HL-60 (cell line): ENCODE data around the gene OR2G6.
"Not testable (repeated sequence)": the region's sequence is repeated elsewhere in the genome, so short reads cannot be mapped to it uniquely, and the experiment has no call there.

Experiments
- DNase-seq, 2 experiments: peaks; one replicate each; pipeline ENCODE4 v3.0.0-alpha.2; 2010 to 2020; ENCODE audit warnings: low read depth in 1 of 2, low spot score in 1 of 2
- H3K27ac ChIP-seq: fragments of 250-450 bp; sonication (Bioruptor Pico); replicated peaks from 2 replicates; pipeline ENCODE4 v1.5.1; 2020; ENCODE audit warnings: mild to moderate bottlenecking, moderate library complexity
- H3K27me3 ChIP-seq: fragments of 250-450 bp; sonication (Bioruptor Pico); 2 replicates; pipeline ENCODE4 v1.5.1; 2021; ENCODE audit warnings: mild to moderate bottlenecking, moderate library complexity; ENCODE audit not compliant: insufficient read depth, poor library complexity, severe bottlenecking
- H3K4me3 ChIP-seq: replicated peaks from 2 replicates; pipeline ENCODE4 v1.5.1; 2011; ENCODE audit warnings: mild to moderate bottlenecking, control low read depth, low read length; ENCODE audit not compliant: insufficient read depth
- GABPA ChIP-seq: IDR thresholded peaks from 2 replicates; pipeline ENCODE4 v1.6.1; 2012; ENCODE audit warnings: low read depth
- POLR2AphosphoS5 ChIP-seq: IDR thresholded peaks from 2 replicates; pipeline ENCODE4 v1.6.1; 2012; ENCODE audit warnings: low read depth
- SPI1 ChIP-seq: IDR thresholded peaks from 2 replicates; pipeline ENCODE4 v1.6.1; 2012; ENCODE audit warnings: low read depth, mild to moderate bottlenecking, borderline replicate concordance
- long read RNA-seq: library from polyadenylated mRNA; unstranded; transcript quantifications from one replicate; pipeline ENCODE4 v2.0.0, GENCODE V29; 2020
- TF ChIP-seq, protein P1 (sequence below): IDR thresholded peaks from one replicate; pipeline ENCODE4 v1.5.1; 2011; ENCODE audit warnings: low read length, control low read depth, inconsistent platforms; ENCODE audit not compliant: insufficient read depth
- TF ChIP-seq, protein P2 (sequence below): IDR thresholded peaks from 2 replicates; pipeline ENCODE4 v1.6.1; 2012; ENCODE audit warnings: low read depth; ENCODE audit not compliant: insufficient replicate concordance

The OR2G6 gene
- long read RNA-seq: 0 reads

DNA sequence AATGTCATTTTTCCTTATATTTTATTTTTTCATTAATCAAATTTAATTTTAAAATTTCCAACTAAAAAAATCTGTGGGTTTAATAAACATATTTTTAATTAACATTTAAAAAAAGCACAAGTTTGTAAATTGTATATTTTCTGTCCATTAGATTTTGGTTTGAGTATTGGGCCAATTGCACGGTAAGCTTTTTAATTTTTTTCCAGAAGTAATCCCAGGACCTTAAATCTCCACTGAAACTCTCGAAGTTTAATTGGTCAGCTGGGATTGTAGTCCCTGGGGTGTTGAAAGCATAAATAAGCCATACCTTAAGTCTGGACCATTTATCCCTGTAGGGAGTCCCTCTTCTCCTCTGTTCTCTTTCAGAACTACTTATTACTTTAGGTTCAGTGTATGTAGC lies at the start of gene OR2G6:
Gene OR2G6, plus strand, starts transcription at position 301 of the 400 bp plus-strand sequence. CDS start 13,574 bp downstream, outside the sequence.
- H3K27ac ChIP-seq, H3K27me3 ChIP-seq, DNase-seq, H3K4me3 ChIP-seq: not testable (repeated sequence)

DNA sequence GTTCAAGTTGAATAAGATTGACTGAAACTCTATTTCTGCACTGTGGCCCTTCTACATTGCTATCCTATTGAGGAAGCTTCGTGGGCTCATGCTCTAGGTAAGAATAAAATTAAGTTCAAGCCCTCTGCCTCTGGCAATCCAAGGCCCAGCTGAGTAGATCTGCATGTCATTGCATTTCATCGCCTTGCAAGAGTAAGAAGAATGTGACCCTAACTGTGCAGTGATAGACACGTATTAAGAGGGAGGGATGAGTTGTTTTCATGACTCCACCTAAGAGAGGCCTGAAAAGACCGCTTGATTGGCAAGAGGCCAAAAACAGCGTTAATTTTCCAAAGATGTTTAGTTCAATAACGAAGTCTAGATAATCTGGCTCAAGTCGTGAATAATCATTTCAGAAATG lies 48.8 kb upstream of the OR2G6 start:
- not testable (repeated sequence) for H3K27me3 ChIP-seq, DNase-seq, H3K4me3 ChIP-seq, H3K27ac ChIP-seq

DNA sequence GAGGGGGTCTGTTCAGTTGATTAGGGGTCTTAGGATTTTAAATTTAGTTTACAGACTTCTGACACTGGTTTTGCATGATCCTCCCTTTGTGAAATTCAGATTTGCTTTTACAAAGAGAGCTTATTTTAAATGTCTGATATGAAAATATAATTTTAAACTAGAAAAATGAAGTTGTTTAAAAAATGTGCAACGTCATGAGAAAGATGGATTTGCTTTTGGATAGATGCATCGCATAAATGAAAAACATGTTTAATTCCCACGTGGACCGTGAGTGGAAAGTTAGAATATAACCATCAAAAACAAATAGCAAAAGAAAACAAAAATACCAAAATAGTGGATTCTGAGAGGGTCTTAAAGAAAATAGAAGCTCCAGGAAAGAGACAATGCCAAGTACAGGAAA lies 36.7 kb upstream of the OR2G6 start:
- no peak for DNase-seq
- H3K27me3 ChIP-seq: no peaks in the 10 kb centered on the region
- TF ChIP-seq POLR2AphosphoS5 (no peak), SPI1 (no peak), GABPA (no peak)
- TF ChIP-seq, protein P1, sequence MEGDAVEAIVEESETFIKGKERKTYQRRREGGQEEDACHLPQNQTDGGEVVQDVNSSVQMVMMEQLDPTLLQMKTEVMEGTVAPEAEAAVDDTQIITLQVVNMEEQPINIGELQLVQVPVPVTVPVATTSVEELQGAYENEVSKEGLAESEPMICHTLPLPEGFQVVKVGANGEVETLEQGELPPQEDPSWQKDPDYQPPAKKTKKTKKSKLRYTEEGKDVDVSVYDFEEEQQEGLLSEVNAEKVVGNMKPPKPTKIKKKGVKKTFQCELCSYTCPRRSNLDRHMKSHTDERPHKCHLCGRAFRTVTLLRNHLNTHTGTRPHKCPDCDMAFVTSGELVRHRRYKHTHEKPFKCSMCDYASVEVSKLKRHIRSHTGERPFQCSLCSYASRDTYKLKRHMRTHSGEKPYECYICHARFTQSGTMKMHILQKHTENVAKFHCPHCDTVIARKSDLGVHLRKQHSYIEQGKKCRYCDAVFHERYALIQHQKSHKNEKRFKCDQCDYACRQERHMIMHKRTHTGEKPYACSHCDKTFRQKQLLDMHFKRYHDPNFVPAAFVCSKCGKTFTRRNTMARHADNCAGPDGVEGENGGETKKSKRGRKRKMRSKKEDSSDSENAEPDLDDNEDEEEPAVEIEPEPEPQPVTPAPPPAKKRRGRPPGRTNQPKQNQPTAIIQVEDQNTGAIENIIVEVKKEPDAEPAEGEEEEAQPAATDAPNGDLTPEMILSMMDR: no peak
- TF ChIP-seq, protein P2, sequence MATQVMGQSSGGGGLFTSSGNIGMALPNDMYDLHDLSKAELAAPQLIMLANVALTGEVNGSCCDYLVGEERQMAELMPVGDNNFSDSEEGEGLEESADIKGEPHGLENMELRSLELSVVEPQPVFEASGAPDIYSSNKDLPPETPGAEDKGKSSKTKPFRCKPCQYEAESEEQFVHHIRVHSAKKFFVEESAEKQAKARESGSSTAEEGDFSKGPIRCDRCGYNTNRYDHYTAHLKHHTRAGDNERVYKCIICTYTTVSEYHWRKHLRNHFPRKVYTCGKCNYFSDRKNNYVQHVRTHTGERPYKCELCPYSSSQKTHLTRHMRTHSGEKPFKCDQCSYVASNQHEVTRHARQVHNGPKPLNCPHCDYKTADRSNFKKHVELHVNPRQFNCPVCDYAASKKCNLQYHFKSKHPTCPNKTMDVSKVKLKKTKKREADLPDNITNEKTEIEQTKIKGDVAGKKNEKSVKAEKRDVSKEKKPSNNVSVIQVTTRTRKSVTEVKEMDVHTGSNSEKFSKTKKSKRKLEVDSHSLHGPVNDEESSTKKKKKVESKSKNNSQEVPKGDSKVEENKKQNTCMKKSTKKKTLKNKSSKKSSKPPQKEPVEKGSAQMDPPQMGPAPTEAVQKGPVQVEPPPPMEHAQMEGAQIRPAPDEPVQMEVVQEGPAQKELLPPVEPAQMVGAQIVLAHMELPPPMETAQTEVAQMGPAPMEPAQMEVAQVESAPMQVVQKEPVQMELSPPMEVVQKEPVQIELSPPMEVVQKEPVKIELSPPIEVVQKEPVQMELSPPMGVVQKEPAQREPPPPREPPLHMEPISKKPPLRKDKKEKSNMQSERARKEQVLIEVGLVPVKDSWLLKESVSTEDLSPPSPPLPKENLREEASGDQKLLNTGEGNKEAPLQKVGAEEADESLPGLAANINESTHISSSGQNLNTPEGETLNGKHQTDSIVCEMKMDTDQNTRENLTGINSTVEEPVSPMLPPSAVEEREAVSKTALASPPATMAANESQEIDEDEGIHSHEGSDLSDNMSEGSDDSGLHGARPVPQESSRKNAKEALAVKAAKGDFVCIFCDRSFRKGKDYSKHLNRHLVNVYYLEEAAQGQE: no peak
- H3K27ac ChIP-seq: no peak overlapping the region
- H3K4me3 ChIP-seq: no peak overlapping the region

DNA sequence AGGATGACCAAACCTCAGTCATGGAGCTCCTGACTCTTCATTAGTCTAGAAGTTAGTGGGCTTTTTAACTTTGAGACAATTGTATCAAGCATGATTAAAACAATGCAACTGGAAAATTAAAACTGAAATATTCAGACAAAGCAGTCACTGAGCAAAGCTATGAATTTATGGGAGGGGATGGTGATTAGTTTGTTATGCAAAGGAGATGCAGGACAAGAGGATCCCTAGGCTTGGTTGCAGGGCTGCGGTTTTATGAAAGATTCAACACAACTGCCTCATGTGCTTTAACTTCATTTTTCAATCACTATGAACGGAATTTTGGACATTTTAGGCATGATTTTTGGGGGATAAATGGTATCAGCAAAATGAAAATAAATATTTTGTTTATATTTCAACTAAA lies 35.8 kb upstream of the OR2G6 start:
- not testable (repeated sequence) for H3K27me3 ChIP-seq, H3K27ac ChIP-seq, H3K4me3 ChIP-seq, DNase-seq

DNA sequence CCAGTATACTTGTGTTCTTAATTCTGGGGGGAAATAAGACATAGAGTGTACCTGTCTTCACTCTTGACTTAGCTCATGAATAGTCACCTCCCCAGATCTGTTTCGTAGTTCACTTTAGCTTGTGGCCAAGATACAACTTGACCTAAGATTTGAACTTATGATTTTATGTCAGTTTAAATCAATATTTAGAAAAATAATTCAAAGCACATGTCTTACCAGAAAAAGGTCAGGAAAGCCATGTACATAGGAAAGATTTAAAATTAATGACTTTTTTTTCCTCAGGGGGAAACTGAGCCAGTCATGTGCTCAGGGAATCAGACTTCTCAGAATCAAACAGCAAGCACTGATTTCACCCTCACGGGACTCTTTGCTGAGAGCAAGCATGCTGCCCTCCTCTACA lies 34.8 kb upstream of the OR2G6 start, which contains the start of gene OR2T3:
Gene OR2T3, plus strand, starts transcription at position 301 of the 400 bp plus-strand sequence. Its CDS starts 0 bp downstream, at position 301.
- not testable (repeated sequence) for H3K27me3 ChIP-seq, H3K27ac ChIP-seq, DNase-seq, H3K4me3 ChIP-seq

DNA sequence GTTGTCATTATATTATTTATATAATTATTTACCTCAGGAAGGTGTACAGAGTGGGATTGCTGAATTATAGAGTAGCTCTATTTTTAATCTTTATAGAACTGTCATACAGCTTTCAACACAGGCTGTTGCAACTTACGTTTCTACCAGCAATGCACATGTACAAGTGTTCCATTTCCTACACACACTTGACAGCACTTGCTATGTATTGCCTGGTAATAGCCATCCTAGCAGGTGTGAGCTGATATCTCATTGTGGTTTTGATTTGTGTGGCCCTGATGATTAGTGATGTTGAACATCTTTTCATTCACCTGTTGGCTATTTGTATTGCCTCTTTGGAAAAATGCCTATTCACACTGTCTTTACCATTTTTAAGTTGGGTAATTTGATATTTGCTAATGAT lies 32.2 kb upstream of the OR2G6 start:
- not testable (repeated sequence) for H3K4me3 ChIP-seq, H3K27me3 ChIP-seq, H3K27ac ChIP-seq, DNase-seq

DNA sequence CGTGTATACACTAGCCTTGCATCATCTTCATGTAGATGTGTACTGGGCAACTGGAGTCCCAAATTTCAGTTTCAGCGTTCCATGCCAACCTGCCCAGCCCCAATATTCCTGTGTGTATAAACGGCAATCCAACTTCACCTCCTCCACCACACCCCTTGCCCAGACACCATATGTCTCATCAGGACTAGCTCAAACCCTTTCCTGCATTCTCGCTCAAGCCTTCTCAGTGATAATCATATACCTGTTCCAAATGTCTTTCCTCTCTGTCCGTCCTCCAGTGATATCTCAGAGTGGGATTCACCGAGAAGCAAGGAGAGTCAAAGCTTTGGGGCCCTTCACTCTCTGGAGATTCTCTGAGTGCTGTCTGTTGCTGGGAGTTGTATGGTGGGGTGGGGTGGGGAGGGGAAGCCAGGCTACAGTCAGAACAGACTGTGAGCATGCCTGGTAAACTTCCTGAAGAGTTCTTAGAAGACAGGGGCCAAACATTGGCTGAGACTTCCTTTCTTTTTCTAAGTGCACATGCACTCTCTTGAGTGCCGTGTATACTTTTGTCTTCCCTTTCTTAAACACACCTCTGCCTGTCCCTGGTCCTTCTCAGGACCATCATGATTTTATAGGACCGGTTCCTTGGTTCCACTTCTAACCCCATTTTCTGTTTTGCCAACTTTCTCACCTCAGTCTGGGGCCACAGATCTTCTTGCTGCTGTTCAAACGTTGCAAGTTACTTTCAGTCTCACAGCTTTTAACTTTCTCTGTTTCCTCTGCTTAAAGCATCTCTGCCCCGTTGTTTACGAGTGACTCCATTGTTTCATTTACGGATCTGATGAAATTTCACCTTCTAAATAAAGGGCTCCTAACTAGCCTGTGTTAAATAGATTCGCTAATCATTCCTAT lies 25.9 kb upstream of the OR2G6 start:
- not testable (repeated sequence) for H3K4me3 ChIP-seq, H3K27ac ChIP-seq, DNase-seq, H3K27me3 ChIP-seq

DNA sequence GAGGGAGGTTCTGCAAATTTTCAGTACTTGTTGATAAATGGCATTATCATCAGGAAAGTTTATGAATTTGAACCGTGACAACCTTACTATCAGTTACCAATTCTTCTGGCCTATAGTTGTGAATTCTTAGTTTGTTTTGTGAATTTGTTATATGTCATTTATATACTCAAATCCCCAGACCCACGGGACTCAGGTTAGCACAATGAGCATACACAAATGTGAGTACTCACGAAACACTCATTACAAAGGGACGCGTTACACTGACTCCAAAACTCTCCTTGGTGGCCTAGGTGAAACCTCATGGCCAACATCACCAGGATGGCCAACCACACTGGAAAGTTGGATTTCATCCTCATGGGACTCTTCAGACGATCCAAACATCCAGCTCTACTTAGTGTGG lies 19.6 kb upstream of the OR2G6 start, which contains the start of gene OR2T5:
Gene OR2T5, plus strand, starts transcription at position 301 of the 400 bp plus-strand sequence. Its CDS starts 0 bp downstream, at position 301.
- not testable (repeated sequence) for H3K27me3 ChIP-seq, H3K27ac ChIP-seq, H3K4me3 ChIP-seq, DNase-seq

DNA sequence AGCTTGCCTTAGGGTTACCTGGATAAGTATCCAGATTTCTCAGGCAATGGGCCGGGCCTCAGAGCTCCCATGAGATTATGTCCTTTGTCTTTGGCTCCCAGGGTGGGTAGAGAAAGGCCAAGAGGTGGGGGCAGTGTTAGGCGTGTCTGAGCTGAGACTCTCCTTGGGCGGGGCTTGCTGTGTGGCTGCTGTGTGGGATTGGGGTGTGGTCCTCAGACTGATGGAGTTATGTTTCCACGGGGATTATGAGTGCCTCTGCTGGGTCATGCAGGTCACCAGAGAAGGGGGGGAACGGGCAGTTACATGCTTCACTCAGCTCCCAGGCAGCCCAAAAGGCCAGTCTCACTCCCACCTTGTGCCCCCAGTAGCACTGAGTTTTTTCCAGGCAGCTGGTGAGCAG lies 11.2 kb upstream of the OR2G6 start:
- not testable (repeated sequence) for DNase-seq, H3K4me3 ChIP-seq, H3K27ac ChIP-seq, H3K27me3 ChIP-seq

DNA sequence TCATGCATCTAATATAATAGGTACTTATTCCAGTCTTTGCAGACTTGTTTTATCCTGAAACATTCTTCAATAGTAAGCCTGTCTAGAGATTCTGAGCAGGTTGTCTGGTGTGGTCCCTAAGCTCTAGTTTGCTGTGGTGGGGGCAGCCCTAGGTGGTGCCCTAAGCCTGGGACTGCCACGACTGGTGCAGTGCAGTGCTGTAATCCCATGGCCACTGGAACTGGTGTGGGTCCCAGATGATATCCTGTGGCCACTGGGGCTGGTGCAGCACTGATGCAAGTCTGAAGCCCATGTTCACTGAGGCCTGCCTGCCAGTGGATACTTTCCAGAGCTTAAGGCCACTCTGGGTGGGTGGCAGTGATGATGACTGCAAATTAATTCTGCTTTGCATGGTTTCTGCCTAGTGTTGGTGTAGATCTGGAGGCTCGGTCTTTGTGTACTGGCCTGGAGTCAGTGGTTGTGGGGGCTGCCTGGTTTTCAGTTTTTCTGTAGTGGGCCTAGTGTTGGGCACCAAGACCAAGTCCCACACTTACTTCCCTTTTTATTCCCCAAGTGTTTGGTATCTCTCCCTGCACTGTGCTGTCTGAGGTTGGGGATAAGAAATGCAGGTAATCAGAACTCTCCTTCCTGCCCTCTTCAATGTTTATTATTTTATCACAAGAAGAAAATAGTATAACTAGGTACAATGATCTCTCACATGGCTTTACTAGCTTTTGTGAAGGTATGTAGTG lies 7.4 kb upstream of the OR2G6 start:
- not testable (repeated sequence) for H3K4me3 ChIP-seq, H3K27me3 ChIP-seq, DNase-seq, H3K27ac ChIP-seq

DNA sequence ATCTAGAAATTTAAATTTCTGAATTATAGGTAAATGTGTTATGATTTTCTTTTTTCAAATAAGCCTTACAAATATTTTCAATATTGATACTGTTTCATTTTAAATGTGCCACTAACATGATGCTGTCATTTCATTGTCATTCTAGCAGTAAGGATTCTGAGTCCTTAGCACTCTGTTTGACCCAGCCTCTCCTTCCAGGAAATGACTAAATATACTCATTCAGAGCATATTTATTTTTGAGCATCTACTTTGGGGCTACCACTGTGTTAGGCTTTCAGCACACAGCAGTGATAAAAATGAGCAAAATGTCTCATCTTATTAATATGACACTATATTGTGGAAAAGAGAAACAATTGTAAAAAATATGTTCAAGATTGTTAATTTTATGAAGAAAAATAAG lies 2.3 kb downstream of the OR2G6 start:
- not testable (repeated sequence) for H3K27ac ChIP-seq, H3K4me3 ChIP-seq, H3K27me3 ChIP-seq, DNase-seq
